COLO829 (cell line): ENCODE measurements around the gene CLUH.
"Not testable (repeated sequence)": the region's sequence is repeated elsewhere in the genome, so short reads cannot be mapped to it uniquely, and the experiment has no call there.

Experiments used
- DNase-seq: peaks from one replicate; pipeline ENCODE4 v3.0.0; 2012; ENCODE audit warnings: low spot score

The CLUH gene

GRCh38 chr17:2688351-2689342 lies 22.9 kb downstream of the CLUH start:
- DNase-seq, result no peak

- no peak for DNase-seq
Observed at GRCh38 chr17:2687074-2687418, 24.5 kb downstream of the CLUH start.

DNA sequence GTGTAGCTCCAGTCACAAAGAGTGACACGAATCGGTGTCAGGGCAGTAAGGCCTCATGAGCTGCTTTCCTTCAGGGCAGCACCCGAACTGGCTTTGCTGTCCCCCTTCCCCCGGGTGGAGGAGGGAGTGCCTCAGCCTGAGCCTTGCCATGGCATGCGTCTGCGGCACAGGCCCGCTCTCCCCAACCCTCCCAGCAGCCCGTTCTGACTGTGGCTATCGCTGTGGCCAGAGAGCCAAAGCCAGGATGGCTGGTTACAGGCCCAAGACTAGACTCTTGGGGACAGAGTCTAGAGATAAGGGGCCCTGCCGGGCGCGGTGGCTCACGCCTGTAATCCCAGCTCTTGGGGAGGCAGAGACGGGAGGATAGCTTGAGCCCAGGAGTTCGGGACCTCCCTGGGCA lies 25.9 kb downstream of the CLUH start:
- no peak for DNase-seq

GRCh38 chr17:2684549-2684948 lies 27.0 kb downstream of the CLUH start:
- no peak for DNase-seq

DNA sequence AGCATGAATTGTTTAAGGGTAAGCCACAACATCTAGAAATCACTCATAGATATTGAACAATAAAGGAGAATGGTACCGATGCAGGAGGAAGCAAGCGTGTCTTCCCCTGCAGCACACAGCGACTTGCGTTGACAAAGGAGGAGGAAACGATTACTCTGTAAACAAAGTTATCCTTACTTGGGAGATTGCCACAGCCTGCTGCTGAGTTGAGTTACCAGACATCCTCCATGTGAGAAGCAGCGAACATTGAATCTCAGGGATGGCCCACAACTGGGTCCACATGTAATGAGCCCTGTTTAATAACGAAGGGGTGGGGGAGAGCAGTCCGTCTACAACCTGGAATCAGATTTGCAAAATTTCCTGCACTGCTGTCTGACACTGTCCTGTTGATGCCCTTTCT lies 27.7 kb downstream of the CLUH start:
- DNase-seq, result no peak

GRCh38 chr17:2682176-2682938 lies 29.2 kb downstream of the CLUH start:
- no peak for DNase-seq

DNA sequence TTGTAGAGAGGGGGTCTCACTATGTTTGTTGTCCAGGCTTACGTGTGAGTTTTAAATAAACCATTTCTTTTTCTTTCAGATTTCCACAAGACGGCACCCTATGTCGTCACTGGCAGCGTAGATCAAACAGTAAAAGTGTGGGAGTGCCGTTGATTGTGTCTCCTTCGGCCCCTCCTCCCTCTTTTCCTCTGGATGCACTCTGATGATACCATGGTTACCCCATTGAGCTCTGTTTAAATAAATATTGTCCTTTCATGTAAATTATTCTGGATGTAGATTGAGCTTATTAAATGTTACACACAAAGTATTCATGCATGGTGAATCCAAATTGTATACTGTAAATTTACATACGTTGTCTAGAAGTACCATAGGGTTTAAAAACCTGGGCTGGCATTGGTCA lies 29.9 kb downstream of the CLUH start:
- no peak for DNase-seq

DNA sequence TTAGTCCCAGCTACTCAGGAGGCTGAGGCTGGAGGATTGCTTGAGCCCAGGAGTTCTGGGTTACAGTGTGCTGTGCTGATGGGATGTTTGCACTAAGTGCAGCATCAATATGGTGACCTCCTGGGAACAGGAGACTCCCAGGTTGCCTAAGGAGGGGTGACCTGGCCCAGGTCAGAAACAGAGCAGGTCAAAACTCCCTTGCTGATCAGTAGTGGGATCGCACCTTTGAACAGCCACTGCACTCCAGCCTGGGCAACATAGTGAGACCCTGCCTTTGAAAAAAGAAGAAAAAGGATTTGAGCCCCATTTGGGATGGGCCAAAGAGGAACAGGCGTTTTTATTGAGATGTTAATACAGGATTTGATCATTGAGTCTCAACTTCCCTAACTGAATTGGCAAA lies 30.6 kb downstream of the CLUH start:
- no peak for DNase-seq

- DNase-seq, result not testable (repeated sequence)
Observed at GRCh38 chr17:2679247-2679646, 32.3 kb downstream of the CLUH start.

DNA sequence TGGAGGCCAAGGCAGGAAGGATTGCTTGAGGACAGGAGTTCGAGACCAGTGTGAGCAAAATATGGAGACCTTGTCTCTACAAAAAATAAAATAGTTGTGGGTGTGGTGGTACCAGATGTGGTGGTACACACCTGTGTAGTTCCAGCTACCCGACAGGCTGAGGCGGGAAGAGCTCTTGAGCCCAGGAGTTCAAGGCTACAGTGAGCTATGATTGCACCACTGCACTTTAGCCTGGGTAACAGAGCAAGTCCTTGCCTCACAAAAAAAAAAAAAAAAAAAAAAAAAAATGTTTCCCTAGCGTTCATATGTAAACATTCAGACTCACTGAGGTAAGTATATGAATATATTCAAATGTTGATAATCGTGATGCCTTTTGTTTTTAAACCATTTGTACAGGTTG lies 39.5 kb downstream of the CLUH start:
- DNase-seq, result no peak

GRCh38 chr17:2660410-2660809 lies 51.2 kb downstream of the CLUH start:
- DNase-seq, result not testable (repeated sequence)

- not testable (repeated sequence) for DNase-seq
Observed at GRCh38 chr17:2659337-2659736, 52.2 kb downstream of the CLUH start.

GRCh38 chr17:2656283-2656682 lies 55.3 kb downstream of the CLUH start:
- DNase-seq, result no peak

DNA sequence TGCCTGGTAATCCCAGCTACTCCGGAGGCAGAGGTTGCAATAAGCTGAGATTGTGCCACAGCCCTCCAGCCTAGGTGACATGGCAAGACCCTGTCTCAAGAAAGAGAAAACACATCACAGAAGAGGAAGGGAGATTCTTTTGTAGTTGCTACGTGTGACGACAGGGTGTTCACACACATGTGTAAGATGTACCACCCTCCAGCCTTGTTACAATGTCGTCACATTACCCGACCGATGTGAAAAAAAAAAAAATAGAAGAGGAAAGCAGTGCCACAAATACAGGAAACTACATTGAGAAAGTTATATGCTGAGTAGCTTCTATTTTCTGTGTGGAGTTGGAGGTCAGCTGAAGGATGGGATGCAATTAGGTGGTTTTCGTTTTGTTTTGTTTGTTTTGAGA lies 56.0 kb downstream of the CLUH start:
- no peak for DNase-seq

DNA sequence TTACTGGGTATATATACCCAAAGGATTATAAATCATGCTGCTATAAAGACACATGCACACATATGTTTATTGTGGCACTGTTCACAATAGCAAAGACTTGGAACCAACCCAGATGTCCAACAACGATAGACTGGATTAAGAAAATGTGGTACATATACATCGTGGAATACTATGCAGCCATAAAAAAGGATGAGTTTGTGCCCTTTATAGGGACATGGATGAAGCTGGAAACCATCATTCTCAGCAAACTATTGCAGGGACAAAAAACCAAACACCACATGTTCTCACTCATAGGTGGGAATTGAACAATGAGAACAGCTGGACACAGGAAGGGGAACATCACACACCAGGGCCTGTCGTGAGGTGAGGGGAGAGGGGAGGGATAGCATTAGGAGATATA lies 58.7 kb downstream of the CLUH start:
- DNase-seq, result not testable (repeated sequence)

- DNase-seq, result no peak
Observed at GRCh38 chr17:2649191-2649590, 62.4 kb downstream of the CLUH start.

DNA sequence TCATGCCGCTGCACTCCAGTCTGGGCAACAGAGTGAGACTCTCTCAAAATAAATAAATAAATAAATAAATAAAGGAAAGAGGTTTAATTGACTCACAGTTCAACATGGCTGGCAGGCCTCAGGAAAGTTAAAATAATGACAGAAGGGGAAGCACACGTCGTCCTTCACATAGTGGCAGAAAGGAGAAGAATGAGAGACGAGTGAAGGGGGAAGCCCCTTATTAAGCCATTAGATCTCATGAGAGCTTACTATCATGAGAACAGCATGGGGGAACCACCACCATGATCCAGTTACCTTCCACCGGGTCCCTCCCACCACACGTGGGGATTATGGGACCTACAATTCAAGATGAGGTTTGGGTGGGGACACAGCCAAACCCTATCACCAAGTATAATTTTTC lies 63.6 kb downstream of the CLUH start:
- DNase-seq, result no peak

- DNase-seq, result no peak
Observed at GRCh38 chr17:2644971-2645370, 66.6 kb downstream of the CLUH start.
